LHCN-M2 (cell line): Measurements from ENCODE around the gene ZNF592. TPM values are rescaled to one million over a fixed set of nuclear protein-coding genes. Genes with fewer than 3 reads are reported as not detected.
"Not testable (repeated sequence)": the region's sequence is repeated elsewhere in the genome, so short reads cannot be mapped to it uniquely, and the experiment has no call there.

Experiments used
- DNase-seq: peaks from one replicate; pipeline ENCODE4 v3.0.0-alpha.2; 2012; ENCODE audit warnings: low read depth
- total RNA-seq: library from RNA; depleted of rRNA; stranded (reverse); fragments of >200 nt; gene quantifications from 2 replicates; pipeline ENCODE4 v1.2.3, GENCODE V29; 2014

Gene ZNF592
- total RNA-seq, 1 experiment from 2014 or later, result 12.2 TPM

DNA sequence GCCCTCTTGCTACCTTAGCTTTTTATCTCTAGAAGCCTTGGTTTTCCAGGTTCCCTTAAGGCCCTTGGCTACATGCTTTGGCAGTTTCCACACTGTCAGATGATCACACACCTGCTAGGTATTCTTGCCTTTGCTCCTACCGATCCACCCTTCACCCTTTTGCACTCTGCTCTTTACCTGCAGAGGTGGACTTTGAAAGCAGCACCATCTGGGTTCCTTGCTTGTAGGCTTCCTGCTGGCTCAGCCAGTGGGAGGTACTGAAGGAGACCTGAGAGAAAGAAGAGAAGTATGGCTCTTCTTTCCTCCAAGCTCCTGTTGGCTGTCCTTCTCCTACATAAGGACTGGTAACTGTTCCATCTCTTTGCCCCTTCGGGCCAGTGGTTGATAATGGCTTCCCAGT, 7.3 kb upstream of the ZNF592 start:
- DNase-seq, result no peak

DNA sequence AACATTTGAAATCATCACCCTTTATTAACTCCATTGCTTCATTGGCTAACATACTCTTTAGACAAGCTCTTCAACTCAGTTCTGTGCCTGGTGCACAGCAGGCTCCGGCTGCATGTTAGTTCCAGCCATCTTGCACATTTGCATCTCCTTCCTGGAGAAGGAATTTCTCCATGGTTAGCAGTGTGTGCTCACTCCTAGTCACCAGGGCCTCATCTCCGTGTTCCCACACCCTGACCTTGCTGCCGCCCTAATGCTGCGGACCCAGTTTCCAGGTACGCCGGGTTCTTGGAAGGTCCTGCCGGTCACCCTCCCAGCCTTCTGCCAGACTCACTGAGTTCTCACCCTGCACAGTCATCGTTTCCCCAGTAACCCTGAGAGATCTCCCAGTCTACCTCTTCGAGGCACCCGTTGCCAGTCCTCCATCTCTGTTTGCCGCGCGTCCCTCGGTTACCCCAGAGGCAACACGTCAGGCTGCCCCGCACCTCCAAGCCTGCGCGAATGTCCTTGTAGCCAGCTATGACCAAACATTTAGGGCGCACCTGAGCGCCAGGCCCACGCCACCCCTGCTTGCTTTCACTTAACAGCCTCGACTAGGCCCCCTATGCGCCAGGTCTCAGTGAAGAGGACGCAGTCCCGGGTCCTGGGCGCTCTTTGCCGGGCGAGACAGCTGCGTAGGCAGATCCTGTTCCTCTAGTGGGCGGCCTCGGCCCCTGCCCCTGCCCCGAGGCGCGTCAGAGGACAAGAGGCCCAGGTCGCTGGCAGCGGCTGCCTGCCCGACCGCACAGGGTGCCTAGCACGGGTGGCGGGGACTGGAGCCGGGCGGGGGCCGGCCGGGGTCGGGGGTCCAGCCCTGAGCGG, 747 bp upstream of the ZNF592 start:
- DNase-seq, result peak; percentile 73

- peak; percentile 41 for DNase-seq
Observed at GRCh38 chr15:84749111-84749991, 959 bp downstream of the ZNF592 start.

GRCh38 chr15:84750583-84751092, 2.2 kb downstream of the ZNF592 start:
- no peak for DNase-seq

- DNase-seq, result not testable (repeated sequence)
Observed at GRCh38 chr15:84751721-84752120, 3.3 kb downstream of the ZNF592 start.

GRCh38 chr15:84752195-84752594, 3.8 kb downstream of the ZNF592 start:
- peak; percentile 67 for DNase-seq

GRCh38 chr15:84752700-84753099, 4.3 kb downstream of the ZNF592 start:
- peak; percentile 80 for DNase-seq

- not testable (repeated sequence) for DNase-seq
Observed at GRCh38 chr15:84754889-84755288, 6.5 kb downstream of the ZNF592 start.

- no peak for DNase-seq
Observed at GRCh38 chr15:84755736-84756527, 7.5 kb downstream of the ZNF592 start.

DNA sequence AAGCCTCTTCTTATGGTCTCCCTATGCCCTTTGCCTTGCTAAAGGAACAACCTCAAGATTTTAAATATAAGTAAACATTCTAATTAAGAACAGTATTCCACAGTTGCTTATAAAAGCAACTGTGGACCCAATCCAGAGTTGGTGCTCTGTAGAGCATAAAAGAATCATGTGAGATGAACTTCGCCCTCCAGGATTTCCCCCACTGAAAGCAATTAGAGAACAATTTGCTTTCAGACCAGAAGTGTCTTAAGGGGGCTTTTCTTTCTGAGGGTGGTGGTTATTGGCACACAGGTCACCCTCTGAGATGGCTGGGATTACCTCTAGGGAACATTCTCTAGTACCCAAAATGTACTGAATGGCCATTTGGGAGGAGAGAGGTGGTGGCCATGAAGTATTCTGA, 10.6 kb downstream of the ZNF592 start:
- no peak for DNase-seq

GRCh38 chr15:84760219-84760618, 11.8 kb downstream of the ZNF592 start:
- no peak for DNase-seq

GRCh38 chr15:84761607-84762131, 13.3 kb downstream of the ZNF592 start:
- no peak for DNase-seq

DNA sequence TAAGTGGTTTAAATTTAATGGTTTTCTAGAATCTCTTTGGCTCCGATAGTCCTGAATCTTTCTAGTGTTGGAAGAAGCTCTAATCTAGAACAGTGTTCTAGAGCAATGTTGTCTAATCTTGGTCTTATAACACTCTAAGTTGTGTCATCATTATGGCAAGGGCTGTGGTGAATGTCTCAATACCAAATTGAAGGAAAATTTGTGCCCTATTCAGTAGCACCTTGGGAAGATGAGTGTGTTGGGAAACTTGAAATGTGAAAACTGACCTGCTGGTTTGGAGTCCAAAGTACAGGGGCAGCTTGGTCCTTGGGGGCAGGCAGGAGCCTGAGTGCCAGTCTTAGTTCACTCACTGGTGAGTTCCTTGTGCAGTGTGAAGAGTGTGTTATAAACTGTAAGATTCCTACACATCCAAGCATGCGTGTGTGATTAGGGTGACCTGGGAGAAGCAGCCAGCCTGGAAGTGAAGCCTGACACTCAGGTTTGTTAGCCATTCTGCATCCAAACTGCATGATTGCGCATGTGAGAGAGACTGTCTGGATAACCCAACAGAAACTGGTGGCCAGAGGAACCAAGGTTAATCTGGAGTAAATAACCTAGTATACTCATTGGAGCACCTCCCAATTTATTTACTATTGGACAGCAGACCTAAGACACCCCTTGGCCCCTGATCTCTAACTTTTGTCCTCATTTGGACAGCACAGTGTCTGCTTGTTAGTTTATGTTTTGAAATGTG, 14.6 kb downstream of the ZNF592 start:
- no peak for DNase-seq

GRCh38 chr15:84764585-84764984, 16.2 kb downstream of the ZNF592 start:
- DNase-seq, result no peak

- DNase-seq, result no peak
Observed at GRCh38 chr15:84764989-84765388, 16.6 kb downstream of the ZNF592 start.

DNA sequence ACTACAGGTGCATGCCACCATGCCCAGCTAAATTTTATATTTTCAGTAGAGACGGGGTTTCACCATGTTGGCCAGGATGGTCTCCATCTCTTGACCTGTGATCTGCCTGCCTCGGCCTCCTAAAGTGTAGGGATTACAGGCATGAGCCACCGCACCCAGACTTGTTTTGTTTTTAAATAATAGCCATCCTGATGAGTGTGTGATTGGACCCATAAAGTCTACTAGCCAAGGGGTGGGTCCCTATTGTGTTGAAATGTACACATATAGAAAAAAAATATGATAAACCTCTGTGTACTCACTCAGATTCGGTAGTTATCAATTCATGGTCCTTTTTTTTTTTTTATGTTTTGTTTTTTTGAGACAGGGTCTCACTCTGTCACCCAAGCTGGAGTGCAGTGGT, 17.3 kb downstream of the ZNF592 start:
- DNase-seq, result no peak

GRCh38 chr15:84766461-84767035, 18.2 kb downstream of the ZNF592 start:
- peak; percentile 59 for DNase-seq

DNA sequence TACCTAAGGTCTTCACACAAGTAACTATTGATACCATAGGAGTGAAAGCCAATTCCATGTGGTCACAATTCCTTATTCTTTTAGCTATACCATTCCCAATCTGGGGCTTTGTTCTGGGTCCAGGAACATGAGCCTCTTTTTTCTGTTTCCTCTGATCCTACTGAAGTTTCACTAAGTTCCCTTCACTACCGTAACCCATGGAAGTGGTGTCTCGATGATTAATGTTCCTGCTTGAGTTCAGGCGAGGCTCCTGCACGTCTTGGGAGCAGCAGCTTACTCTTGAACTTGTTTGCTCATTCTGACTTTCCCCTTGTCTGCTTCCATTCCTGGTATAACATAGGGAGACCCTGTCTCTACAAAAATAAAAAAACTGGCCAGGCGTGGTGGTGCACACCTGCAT, 23.6 kb downstream of the ZNF592 start:
- no peak for DNase-seq

- DNase-seq, result no peak
Observed at GRCh38 chr15:84772467-84772866, 24.1 kb downstream of the ZNF592 start.

GRCh38 chr15:84773716-84774115, 25.3 kb downstream of the ZNF592 start:
- DNase-seq, result no peak
